Panc1 (cell line): ENCODE results near the gene TSR3.

Source experiments
- CTCF ChIP-seq: fragments of 450-650 bp; IDR thresholded peaks from 2 replicates; pipeline ENCODE4 v1.5.1; 2017; ENCODE audit warnings: mild to moderate bottlenecking
- POLR2AphosphoS5 ChIP-seq: IDR thresholded peaks from 2 replicates; pipeline ENCODE4 v1.6.1; 2012; ENCODE audit warnings: mild to moderate bottlenecking, low read depth, low read length, moderate library complexity
- SIN3A ChIP-seq: IDR thresholded peaks from 2 replicates; pipeline ENCODE4 v1.6.1; 2012; ENCODE audit warnings: low read depth, mild to moderate bottlenecking, low read length, moderate library complexity, borderline replicate concordance; ENCODE audit not compliant: insufficient read depth
- TCF7L2 ChIP-seq: IDR thresholded peaks from 2 replicates; pipeline ENCODE4 v1.6.1; 2011; ENCODE audit warnings: mild to moderate bottlenecking, low read depth, low read length, inconsistent platforms
- TF ChIP-seq, protein P1 (sequence below), 2 experiments: IDR thresholded peaks; 2 replicates each; pipeline ENCODE4 v1.6.1; 2011 to 2012; ENCODE audit warnings: low read depth in 2 of 2, control low read depth in 1 of 2, low read length in 1 of 2, mild to moderate bottlenecking in 1 of 2, moderate library complexity in 1 of 2; ENCODE audit not compliant: insufficient read depth in 1 of 2

DNA sequence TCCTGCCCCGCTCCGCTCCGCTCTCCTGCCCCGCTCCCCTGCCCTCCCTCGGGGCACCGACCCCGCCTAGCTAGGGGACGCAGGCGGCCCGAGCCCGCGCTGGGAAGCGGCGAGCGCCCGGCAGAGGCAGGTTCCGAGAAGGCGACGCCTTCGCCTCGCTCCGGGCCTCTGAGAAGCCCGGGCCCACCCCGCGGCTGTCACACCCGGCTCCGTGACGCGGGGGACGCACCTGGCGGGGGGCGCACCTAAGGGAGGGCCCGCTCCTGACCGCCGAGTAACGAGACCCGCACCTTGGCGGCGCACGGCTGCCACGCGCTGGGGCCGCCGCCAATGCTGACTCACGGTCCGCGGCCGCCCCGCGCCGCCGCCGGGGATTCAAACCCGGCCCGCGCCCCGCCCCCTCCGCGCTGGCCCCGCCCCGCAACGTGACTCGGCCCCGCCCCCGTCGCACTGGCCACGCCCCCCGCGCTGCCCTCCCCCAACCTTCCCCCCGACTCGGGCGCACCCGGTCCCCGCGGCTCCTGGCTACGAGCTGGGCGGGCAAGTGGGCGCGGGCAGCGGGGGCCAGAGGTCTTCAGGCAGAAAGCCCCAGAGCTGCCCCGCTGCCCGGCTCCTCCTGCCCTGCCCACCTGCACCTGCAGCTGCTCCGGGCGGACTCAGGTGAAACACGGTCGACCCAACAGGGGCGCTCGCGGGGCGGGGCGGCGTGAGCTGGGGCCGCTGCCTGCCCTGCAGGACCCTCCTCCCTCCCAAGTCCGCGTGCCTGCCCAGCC is 27.8 kb upstream of the TSR3 start:
- TF ChIP-seq CTCF (no peak), POLR2AphosphoS5 (0 out of 2 replicates have a peak, but pooled peaks have one; percentile 30), SIN3A (peak; percentile 47; the same call in 1 of the 2 replicates), TCF7L2 (no peak)
- TF ChIP-seq, protein P1, sequence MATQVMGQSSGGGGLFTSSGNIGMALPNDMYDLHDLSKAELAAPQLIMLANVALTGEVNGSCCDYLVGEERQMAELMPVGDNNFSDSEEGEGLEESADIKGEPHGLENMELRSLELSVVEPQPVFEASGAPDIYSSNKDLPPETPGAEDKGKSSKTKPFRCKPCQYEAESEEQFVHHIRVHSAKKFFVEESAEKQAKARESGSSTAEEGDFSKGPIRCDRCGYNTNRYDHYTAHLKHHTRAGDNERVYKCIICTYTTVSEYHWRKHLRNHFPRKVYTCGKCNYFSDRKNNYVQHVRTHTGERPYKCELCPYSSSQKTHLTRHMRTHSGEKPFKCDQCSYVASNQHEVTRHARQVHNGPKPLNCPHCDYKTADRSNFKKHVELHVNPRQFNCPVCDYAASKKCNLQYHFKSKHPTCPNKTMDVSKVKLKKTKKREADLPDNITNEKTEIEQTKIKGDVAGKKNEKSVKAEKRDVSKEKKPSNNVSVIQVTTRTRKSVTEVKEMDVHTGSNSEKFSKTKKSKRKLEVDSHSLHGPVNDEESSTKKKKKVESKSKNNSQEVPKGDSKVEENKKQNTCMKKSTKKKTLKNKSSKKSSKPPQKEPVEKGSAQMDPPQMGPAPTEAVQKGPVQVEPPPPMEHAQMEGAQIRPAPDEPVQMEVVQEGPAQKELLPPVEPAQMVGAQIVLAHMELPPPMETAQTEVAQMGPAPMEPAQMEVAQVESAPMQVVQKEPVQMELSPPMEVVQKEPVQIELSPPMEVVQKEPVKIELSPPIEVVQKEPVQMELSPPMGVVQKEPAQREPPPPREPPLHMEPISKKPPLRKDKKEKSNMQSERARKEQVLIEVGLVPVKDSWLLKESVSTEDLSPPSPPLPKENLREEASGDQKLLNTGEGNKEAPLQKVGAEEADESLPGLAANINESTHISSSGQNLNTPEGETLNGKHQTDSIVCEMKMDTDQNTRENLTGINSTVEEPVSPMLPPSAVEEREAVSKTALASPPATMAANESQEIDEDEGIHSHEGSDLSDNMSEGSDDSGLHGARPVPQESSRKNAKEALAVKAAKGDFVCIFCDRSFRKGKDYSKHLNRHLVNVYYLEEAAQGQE (IDR thresholded peaks at IDR 0.05; ENCODE audit: insufficient read depth in 1 of 2, low read depth in 2 of 2, low read length in 1 of 2), result no peak
